Caco-2 (cell line): ENCODE measurements around the gene PSTPIP1. TPM values are rescaled to one million over a fixed set of nuclear protein-coding genes. Genes with fewer than 3 reads are reported as not detected.
A peak's percentile ranks its signal among the peaks of the same experiment; 100 is the strongest.

Source experiments
- BruUV-seq: library from RNA; stranded (reverse); fragments of 400-500 nt; replicated peaks from 2 replicates; lab custom pipeline; 2021; lab: Mats Ljungman, UMichigan
- CTCF ChIA-PET: fragments of 300-600 bp; sonication (Branson Sonifier 250); formaldehyde crosslinking; loops from one replicate; lab custom pipeline; 2022; ENCODE audit warnings: antibody characterized with exemption; lab: Charles Lee
- POLR2A ChIA-PET: fragments of 300-600 bp; sonication (Branson Sonifier 250); formaldehyde crosslinking; loops from one replicate; lab custom pipeline; 2022; ENCODE audit warnings: antibody characterized with exemption; lab: Charles Lee
- DNase-seq, 2 experiments: peaks; one replicate each; pipeline versions ENCODE4 v3.0.0 to v3.0.0-alpha.2; 2020 to 2022
- H3K27me3 ChIP-seq: replicated peaks from 2 replicates; pipeline ENCODE4 v1.6.0; 2011; ENCODE audit warnings: low read length; ENCODE audit not compliant: control insufficient read depth, insufficient read depth
- H3K36me3 ChIP-seq: 2 replicates; pipeline ENCODE4 v1.5.1; 2011; ENCODE audit warnings: low read length; ENCODE audit not compliant: control insufficient read depth, insufficient read depth
- H3K4me1 ChIP-seq: fragments of 250-450 bp; sonication (Bioruptor Pico); 2 replicates; pipeline ENCODE4 v1.5.1; 2020; ENCODE audit warnings: mild to moderate bottlenecking
- H3K4me3 ChIP-seq: 2 replicates; pipeline ENCODE4 v1.5.1; 2011; ENCODE audit warnings: low read depth, mild to moderate bottlenecking, control low read depth, low read length
- H3K9me3 ChIP-seq: fragments of 250-450 bp; sonication (Bioruptor Pico); 2 replicates; pipeline ENCODE4 v1.5.1; 2020; ENCODE audit warnings: mild to moderate bottlenecking, moderate library complexity
- H3K27ac Mint-ChIP-seq: one replicate; pipeline ENCODE4 v1.8.0; 2022; ENCODE audit warnings: mixed read lengths; ENCODE audit not compliant: unreplicated experiment
- H3K27me3 Mint-ChIP-seq: one replicate; pipeline ENCODE4 v1.8.0; 2022; ENCODE audit warnings: mixed read lengths; ENCODE audit not compliant: insufficient read depth, unreplicated experiment
- H3K36me3 Mint-ChIP-seq: one replicate; pipeline ENCODE4 v1.8.0; 2022; ENCODE audit warnings: mild to moderate bottlenecking, mixed read lengths; ENCODE audit not compliant: insufficient read depth, unreplicated experiment
- H3K4me1 Mint-ChIP-seq: one replicate; pipeline ENCODE4 v1.8.0; 2022; ENCODE audit warnings: low read depth, mixed read lengths; ENCODE audit not compliant: unreplicated experiment
- H3K4me3 Mint-ChIP-seq: one replicate; pipeline ENCODE4 v1.8.0; 2022; ENCODE audit warnings: mild to moderate bottlenecking, moderate library complexity, mixed read lengths; ENCODE audit not compliant: unreplicated experiment
- H3K9me3 Mint-ChIP-seq: one replicate; pipeline ENCODE4 v1.8.0; 2022; ENCODE audit warnings: mixed read lengths; ENCODE audit not compliant: unreplicated experiment
- intact Hi-C: fragments of 100-400 bp; cut with micrococcal nuclease; formaldehyde crosslinking; loops from one replicate; pipeline ENCODE4 v1.10.0; 2022; ENCODE audit not compliant: unreplicated experiment
- total RNA-seq: library from RNA; stranded (reverse); gene quantifications from 2 replicates; pipeline ENCODE4 v1.2.3, GENCODE V29; 2022
- TF ChIP-seq, protein P1 (sequence below), 2 experiments: fragments of 200-600 bp in 1 of 2; IDR thresholded peaks; 1 replicate in 1 of 2; 2 replicates in 1 of 2; pipeline versions ENCODE4 v1.5.1 to v1.8.0; 2011 to 2022; ENCODE audit warnings: antibody characterized with exemption in 1 of 2, control low read depth in 1 of 2, inconsistent platforms in 1 of 2, low read depth in 1 of 2, low read length in 1 of 2, mild to moderate bottlenecking in 1 of 2, moderate library complexity in 1 of 2; ENCODE audit not compliant: insufficient read depth in 1 of 2, severe bottlenecking in 1 of 2, unreplicated experiment in 1 of 2

PSTPIP1 gene
- total RNA-seq, 1 experiment from 2014 or later, result not detected

GRCh38 chr15:77024273-77025082, 29.6 kb downstream of the PSTPIP1 start:
- H3K27me3 Mint-ChIP-seq, result no peaks in the 10 kb centered on the region
- Histone ChIP-seq H3K9me3 (no peaks in the 10 kb centered on the region), H3K4me3 (no peak overlapping the region), H3K27me3 (no peaks in the 10 kb centered on the region), H3K4me1 (no peaks in the 10 kb centered on the region), H3K36me3 (no peaks in the 10 kb centered on the region)
- H3K27ac Mint-ChIP-seq, result no peak overlapping the region
- TF ChIP-seq, protein P1, sequence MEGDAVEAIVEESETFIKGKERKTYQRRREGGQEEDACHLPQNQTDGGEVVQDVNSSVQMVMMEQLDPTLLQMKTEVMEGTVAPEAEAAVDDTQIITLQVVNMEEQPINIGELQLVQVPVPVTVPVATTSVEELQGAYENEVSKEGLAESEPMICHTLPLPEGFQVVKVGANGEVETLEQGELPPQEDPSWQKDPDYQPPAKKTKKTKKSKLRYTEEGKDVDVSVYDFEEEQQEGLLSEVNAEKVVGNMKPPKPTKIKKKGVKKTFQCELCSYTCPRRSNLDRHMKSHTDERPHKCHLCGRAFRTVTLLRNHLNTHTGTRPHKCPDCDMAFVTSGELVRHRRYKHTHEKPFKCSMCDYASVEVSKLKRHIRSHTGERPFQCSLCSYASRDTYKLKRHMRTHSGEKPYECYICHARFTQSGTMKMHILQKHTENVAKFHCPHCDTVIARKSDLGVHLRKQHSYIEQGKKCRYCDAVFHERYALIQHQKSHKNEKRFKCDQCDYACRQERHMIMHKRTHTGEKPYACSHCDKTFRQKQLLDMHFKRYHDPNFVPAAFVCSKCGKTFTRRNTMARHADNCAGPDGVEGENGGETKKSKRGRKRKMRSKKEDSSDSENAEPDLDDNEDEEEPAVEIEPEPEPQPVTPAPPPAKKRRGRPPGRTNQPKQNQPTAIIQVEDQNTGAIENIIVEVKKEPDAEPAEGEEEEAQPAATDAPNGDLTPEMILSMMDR (IDR thresholded peaks at IDR 0.05; ENCODE audit: insufficient read depth in 1 of 2, low read depth in 1 of 2, low read length in 1 of 2, severe bottlenecking in 1 of 2, unreplicated experiment in 1 of 2), result peak; percentile 93 to 96
- ChIA-PET CTCF (interaction anchor here (0.6 to 1.8 kb wide), 5 partner anchors 9 to 830 kb away, joined by 3 to 9 read pairs (median 4); no protein-coding TSS in a partner anchor), POLR2A (no interaction called here)
- intact Hi-C loops, result loop anchor here (1.0 to 2.0 kb wide), 2 partner anchors 83 to 472 kb away; no protein-coding TSS in a partner anchor
- peaks cover 4% of the 10 kb centered on the region for H3K36me3 Mint-ChIP-seq
- no peak overlapping the region for H3K4me3 Mint-ChIP-seq
- H3K4me1 Mint-ChIP-seq, result no peaks in the 10 kb centered on the region
- no TSS peak for BruUV-seq
- DNase-seq, result peak; percentile 48 to 82
- no peaks in the 10 kb centered on the region for H3K9me3 Mint-ChIP-seq

- Histone ChIP-seq H3K4me3 (no peak overlapping the region), H3K4me1 (no peaks in the 10 kb centered on the region), H3K27me3 (no peaks in the 10 kb centered on the region), H3K36me3 (no peaks in the 10 kb centered on the region), H3K9me3 (no peaks in the 10 kb centered on the region)
- Mint-ChIP-seq H3K9me3 (no peaks in the 10 kb centered on the region), H3K4me3 (no peak overlapping the region), H3K27me3 (no peaks in the 10 kb centered on the region), H3K27ac (no peak overlapping the region), H3K4me1 (no peaks in the 10 kb centered on the region), H3K36me3 (peaks cover 10% of the 10 kb centered on the region)
- ChIA-PET CTCF (interaction anchor here (0.6 to 1.8 kb wide), 4 partner anchors 9 to 830 kb away, joined by 3 to 6 read pairs (median 4); no protein-coding TSS in a partner anchor), POLR2A (no interaction called here)
- BruUV-seq, result no TSS peak
- intact Hi-C loops, result loop anchor here (2.0 kb wide), 1 partner anchor 472 kb away; no protein-coding TSS in a partner anchor
- TF ChIP-seq, protein P1 (IDR thresholded peaks at IDR 0.05; ENCODE audit: insufficient read depth in 1 of 2, low read depth in 1 of 2, low read length in 1 of 2, severe bottlenecking in 1 of 2, unreplicated experiment in 1 of 2), result no peak
- DNase-seq, result peak in 1 of 2 experiments; percentile 23
Observed at GRCh38 chr15:77025083-77025901, 30.4 kb downstream of the PSTPIP1 start.

DNA sequence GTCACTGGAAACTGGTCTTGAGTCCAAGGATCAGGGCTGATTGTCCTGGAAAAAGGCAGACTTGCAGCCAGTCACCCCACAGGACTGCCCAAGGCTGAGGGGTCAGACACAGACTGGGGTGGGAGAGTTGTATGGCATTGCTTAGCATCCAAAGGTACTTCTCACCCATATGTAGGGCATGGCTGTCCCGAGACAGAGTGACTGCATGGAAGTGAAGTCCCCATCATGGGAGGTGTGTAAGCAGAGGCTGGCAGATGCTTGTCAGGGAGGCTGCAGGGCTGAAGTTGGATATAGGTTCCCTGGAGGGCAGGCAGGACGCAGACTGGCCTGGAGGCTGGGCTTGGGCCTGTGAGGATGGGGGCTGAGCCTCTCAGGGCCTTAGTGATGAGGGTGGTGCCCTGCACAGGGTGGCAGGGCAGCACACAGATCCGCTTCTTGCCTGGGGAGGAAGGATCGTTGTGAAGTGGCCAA, 31.1 kb downstream of the PSTPIP1 start:
- TF ChIP-seq, protein P1 (IDR thresholded peaks at IDR 0.05; ENCODE audit: insufficient read depth in 1 of 2, low read depth in 1 of 2, low read length in 1 of 2, severe bottlenecking in 1 of 2, unreplicated experiment in 1 of 2), result no peak
- Histone ChIP-seq H3K36me3 (no peaks in the 10 kb centered on the region), H3K27me3 (no peaks in the 10 kb centered on the region), H3K4me3 (no peak overlapping the region), H3K9me3 (no peaks in the 10 kb centered on the region), H3K4me1 (no peaks in the 10 kb centered on the region)
- no TSS peak for BruUV-seq
- ChIA-PET CTCF (interaction anchor here (1.7 to 1.8 kb wide), 2 partner anchors 9 to 81 kb away, joined by 5 to 6 read pairs; no protein-coding TSS in a partner anchor), POLR2A (no interaction called here)
- Mint-ChIP-seq H3K27me3 (no peaks in the 10 kb centered on the region), H3K27ac (peak overlapping the region; percentile 30), H3K36me3 (peaks cover 11% of the 10 kb centered on the region), H3K4me1 (no peaks in the 10 kb centered on the region), H3K4me3 (no peak overlapping the region), H3K9me3 (no peaks in the 10 kb centered on the region)
- DNase-seq, result peak in 1 of 2 experiments; percentile 17
- intact Hi-C loops, result loop anchor here (2.0 kb wide), 1 partner anchor 471 kb away; no protein-coding TSS in a partner anchor
